GM12865 (cell line): Measurements from ENCODE around the gene PEF1.

ENCODE experiments used
- DNase-seq: peaks from one replicate; pipeline ENCODE4 v3.0.0; 2010; ENCODE audit warnings: low read depth
- H3K4me3 ChIP-seq: 2 replicates; pipeline ENCODE4 v1.5.1; 2011; ENCODE audit warnings: mild to moderate bottlenecking, low read depth, low read length, control low read depth
- TF ChIP-seq, protein P1 (sequence below): IDR thresholded peaks from 2 replicates; pipeline ENCODE4 v1.5.1; 2011; ENCODE audit warnings: low read length, control low read depth, low read depth, inconsistent platforms; ENCODE audit not compliant: insufficient read depth; ENCODE audit errors: missing control alignments

Gene PEF1

DNA sequence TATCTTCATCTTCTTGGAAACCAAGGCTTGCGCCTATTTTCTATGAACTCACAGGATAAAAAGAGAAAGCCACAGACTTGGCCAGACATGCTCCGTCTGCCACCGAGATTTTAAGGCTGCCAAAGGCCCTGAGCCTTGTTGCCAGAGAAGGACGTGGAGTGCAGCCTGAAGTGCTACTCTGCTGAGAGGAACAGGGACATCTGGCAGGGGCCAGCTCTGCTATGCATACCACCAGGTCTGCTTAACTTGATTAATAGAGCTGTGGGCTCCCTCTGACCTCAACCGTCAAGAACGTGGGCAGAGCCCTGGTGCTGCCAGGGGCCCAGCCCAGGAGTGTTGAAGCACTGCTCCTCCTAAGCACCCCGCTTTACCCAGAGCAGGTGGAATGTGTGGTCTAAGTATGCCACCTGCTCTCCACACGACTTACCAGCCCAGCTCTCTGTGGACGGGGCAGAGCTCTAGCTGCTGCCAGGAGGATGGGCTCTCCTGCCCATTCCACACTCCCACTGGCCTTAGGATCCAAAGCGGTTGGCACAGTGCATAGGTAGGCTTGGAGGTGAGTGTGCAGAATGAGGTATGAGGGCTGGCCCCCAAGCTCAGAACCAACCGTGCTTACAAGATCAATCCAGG, 16.6 kb downstream of the PEF1 start:
- TF ChIP-seq, protein P1, sequence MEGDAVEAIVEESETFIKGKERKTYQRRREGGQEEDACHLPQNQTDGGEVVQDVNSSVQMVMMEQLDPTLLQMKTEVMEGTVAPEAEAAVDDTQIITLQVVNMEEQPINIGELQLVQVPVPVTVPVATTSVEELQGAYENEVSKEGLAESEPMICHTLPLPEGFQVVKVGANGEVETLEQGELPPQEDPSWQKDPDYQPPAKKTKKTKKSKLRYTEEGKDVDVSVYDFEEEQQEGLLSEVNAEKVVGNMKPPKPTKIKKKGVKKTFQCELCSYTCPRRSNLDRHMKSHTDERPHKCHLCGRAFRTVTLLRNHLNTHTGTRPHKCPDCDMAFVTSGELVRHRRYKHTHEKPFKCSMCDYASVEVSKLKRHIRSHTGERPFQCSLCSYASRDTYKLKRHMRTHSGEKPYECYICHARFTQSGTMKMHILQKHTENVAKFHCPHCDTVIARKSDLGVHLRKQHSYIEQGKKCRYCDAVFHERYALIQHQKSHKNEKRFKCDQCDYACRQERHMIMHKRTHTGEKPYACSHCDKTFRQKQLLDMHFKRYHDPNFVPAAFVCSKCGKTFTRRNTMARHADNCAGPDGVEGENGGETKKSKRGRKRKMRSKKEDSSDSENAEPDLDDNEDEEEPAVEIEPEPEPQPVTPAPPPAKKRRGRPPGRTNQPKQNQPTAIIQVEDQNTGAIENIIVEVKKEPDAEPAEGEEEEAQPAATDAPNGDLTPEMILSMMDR, result no peak
- no peak for DNase-seq
- no peak overlapping the region for H3K4me3 ChIP-seq

DNA sequence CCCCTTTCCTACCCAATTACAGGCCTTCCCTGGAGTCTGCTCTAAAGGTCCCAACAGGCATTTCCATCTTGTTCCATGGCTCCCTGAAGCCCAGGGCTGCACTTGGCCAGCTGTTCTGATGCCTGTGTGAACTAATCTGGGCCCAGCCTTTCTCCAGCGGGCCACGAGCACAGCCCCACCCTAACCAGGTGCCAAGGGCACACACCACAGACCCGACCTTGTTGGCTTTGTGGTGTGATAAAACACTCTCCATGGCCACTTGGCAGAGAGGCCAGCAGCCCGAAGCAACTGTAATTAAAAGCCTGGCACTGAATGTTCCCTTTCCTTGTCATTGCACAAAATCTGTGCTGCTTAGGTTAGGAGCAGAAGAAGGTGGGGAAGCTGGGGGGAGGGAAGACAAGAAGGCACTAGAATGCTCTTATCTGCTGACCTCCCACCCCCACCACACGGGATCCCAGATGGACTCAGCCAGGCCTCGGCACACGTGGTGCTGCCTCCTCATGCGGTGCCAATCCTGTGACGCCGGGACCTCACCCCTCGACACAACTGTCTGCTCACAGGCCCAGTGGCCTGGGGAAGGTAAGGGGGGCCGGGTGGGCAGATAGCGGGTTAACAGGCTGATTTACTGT, 17.3 kb downstream of the PEF1 start:
- no peak for DNase-seq
- no peak overlapping the region for H3K4me3 ChIP-seq
- TF ChIP-seq, protein P1, result no peak

DNA sequence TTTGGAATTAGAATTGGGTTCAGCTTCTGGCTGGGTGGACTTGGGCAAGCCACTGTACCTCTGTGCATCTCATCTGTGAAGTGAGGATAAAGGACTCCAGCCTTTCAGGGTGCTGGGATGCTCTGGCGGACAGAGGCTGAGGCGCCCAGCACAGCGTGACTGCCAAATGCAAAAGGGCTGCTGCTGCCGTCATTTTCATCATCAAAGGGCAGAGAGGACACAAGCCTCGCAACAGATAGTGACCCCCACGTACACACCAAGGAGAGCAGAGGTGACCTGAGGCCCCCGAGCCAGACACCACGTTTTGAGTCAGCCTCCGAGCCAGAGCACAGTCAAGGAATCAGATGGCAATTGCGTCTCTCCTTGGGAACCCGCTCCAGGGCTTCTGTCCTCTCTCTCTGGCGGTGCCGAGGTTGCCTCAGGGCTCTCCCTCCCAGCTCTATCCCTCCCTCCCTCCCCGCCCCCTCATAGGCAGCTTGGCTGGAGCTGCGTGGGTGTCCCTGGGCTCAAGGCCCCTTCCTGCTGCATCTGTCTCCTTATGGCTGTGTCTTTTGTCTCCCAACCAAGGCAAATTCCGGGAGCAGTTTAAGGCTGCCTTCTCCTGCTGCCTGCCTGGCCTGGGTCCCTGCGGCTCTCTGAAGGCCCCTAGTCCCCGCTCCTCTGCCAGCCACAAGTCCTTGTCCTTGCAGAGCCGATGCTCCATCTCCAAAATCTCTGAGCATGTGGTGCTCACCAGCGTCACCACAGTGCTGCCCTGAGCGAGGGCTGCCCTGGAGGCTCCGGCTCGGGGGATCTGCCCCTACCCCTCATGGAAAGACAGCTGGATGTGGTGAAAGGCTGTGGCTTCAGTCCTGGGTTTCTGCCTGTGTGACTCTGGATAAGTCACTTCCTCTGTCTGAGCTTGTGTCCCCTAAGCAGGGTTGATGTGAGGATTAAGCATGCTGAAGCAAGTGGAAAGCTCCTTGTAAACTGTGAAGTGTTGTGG, 18.2 kb downstream of the PEF1 start:
- H3K4me3 ChIP-seq, result no peak overlapping the region
- no peak for DNase-seq

DNA sequence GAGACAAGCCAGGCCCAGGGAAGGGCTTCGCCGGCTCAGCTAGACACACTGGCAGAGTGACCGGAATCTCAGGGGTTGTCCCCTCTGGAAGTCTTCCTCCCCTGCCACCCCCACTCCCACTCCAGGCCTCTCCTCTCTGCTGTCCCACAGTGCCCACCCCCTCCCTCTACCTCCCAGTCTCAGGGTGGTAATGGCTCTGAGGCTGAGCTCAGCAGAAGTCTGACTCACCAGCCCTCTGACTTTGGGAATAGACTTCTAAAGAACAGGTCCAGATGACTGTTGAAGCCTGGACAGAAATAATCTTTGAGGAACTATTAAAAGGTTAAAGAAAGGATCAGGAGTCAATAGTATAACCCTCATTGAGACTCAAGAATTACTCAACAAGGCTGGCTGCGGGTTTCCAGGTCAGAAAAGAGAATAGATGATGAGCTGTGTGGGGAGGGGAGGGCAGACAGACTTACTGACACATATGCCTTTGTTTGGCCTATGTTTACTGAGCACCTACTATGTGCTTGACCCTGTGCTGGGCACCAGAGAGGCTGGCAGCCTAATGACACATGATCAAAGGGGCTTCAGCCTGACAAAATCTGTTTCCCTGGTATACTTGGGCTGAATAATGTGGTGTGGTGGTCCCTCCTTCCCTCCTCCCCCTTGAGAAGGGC, 19.0 kb downstream of the PEF1 start:
- DNase-seq, result no peak
- H3K4me3 ChIP-seq, result no peak overlapping the region
- TF ChIP-seq, protein P1, result no peak

More for the DNA sequence above, 18.2 kb downstream of the PEF1 start:
- TF ChIP-seq, protein P1, result no peak

DNA sequence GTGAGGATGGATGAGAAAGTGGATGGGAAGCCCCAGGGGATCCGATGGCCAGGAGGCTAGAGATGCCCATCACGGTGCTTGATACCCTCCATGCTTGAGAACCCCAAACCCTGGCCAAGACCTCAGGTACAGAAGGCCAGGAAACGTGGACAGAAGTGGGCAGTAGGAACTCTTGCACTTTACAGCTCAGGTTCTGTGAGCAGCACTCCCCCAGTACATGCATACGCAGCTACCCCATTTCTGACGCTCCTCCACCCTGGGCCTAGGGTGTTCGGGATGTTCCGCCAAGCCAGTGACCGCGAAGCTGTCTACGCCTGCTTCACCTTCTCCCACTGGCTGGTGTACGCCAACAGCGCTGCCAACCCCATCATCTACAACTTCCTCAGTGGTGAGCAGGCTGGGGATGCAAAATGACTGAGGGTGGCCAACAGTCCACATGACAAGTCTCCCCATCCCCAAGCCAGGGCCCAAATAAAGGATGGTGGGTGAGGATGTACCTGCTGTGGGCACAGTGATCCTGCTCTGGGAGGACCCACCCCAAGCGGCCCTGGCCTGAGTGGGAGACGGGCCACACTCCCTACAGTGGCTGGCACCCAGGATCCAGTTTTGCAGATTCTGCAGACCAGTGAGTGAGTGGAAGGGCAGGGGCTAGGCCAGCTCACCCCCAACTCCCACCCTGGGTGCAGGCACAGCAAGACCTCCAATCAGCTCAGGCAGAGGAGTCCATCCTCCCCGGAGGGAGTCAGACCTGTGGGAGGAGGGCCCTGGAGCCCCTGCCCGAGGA, 19.8 kb downstream of the PEF1 start:
- TF ChIP-seq, protein P1, result no peak
- no peak overlapping the region for H3K4me3 ChIP-seq
- DNase-seq, result no peak

DNA sequence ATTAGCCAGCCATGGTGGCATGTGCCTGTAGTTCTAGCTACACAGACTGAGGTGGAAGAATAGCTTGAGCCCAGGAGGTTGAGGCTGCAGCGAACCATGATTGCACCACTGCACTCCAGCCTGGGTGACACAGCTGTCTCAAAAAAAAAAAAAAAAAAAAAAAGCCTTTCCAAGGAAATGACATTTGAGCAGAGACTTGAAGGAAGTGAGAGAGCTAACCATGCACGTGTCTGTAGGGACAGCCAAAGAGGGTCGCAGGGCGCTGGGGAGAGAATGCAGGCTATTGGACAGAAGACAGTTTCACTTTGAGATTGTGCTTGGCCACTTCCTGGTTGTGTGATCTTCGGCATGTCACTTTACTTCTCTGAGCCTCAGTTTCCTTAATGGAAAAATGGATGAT, 20.4 kb downstream of the PEF1 start:
- DNase-seq, result peak; percentile 17
- H3K4me3 ChIP-seq, result no peak overlapping the region
- TF ChIP-seq, protein P1, result no peak
